BLaER1 treated with 17β-estradiol and CSF1 and Interleukin-3, amounts not matched to agents 10 nM and 100 nM (cell line): Measurements from ENCODE around the gene RTN1.
A peak's percentile ranks its signal among the peaks of the same experiment; 100 is the strongest.

ENCODE experiments used
- H3K27ac ChIP-seq, 11 experiments: shearing (Covaris generic); formaldehyde crosslinking; 2 replicates each; pipeline ENCODE4 v1.8.1; 2022
- H3K27me3 ChIP-seq, 11 experiments: shearing (Covaris generic); formaldehyde crosslinking; 2 replicates each; pipeline ENCODE4 v1.8.1; 2022
- H3K36me3 ChIP-seq, 11 experiments: shearing (Covaris generic); formaldehyde crosslinking; 2 replicates each; pipeline ENCODE4 v1.8.1; 2022
- H3K4me1 ChIP-seq, 10 experiments: shearing (Covaris generic); formaldehyde crosslinking; 2 replicates each; pipeline ENCODE4 v1.8.1; 2022
- H3K4me2 ChIP-seq, 11 experiments: shearing (Covaris generic); formaldehyde crosslinking; 2 replicates each; pipeline ENCODE4 v1.8.1; 2022
- H3K4me3 ChIP-seq, 10 experiments: shearing (Covaris generic); formaldehyde crosslinking; 2 replicates each; pipeline ENCODE4 v1.8.1; 2022
- H3K9ac ChIP-seq, 11 experiments: shearing (Covaris generic); formaldehyde crosslinking; 2 replicates each; pipeline ENCODE4 v1.8.1; 2022
- H3K9me3 ChIP-seq, 11 experiments: shearing (Covaris generic); formaldehyde crosslinking; replicated peaks in 1 of 11; 2 replicates each; pipeline ENCODE4 v1.8.1; 2022
- H4K20me1 ChIP-seq, 11 experiments: shearing (Covaris generic); formaldehyde crosslinking; 2 replicates each; pipeline ENCODE4 v1.8.1; 2022
- Cebpa-rat ChIP-seq, 11 experiments: shearing (Covaris generic); IDR thresholded peaks; 2 replicates each; pipeline ENCODE4 v1.8.1; 2022

The RTN1 gene

GRCh38 chr14:59619061-59619460 is 251.5 kb downstream of the RTN1 start:
- TF ChIP-seq Cebpa-rat (IDR thresholded peaks at IDR 0.05): no peak
- Histone ChIP-seq H3K4me2 (peak overlapping the region in 3 of 11 experiments; percentile 33 to 73 (median 63); a peak in 5 of 22 replicates), H3K36me3 (no peaks in the 10 kb centered on the region), H3K4me1 (peaks cover 0 to 16% (median 0%) of the 10 kb centered on the region in 10 experiments; a peak in 6 of 20 replicates), H3K9ac (no peak overlapping the region), H3K27me3 (no peaks in the 10 kb centered on the region), H3K27ac (peak overlapping the region in 1 of 11 experiments; percentile 19; a peak in 1 of 22 replicates), H4K20me1 (no peaks in the 10 kb centered on the region), H3K4me3 (no peak overlapping the region), H3K9me3 (peaks cover 0 to 10% (median 4%) of the 10 kb centered on the region in 11 experiments; a peak in 8 of 22 replicates)

- Histone ChIP-seq H3K27ac (no peak overlapping the region), H4K20me1 (no peaks in the 10 kb centered on the region), H3K9me3 (no peaks in the 10 kb centered on the region), H3K36me3 (no peaks in the 10 kb centered on the region; a peak in 2 of 22 replicates), H3K4me2 (no peak overlapping the region), H3K27me3 (no peaks in the 10 kb centered on the region), H3K4me1 (no peaks in the 10 kb centered on the region), H3K9ac (no peak overlapping the region), H3K4me3 (no peak overlapping the region)
- TF ChIP-seq Cebpa-rat (IDR thresholded peaks at IDR 0.05): no peak
Observed at GRCh38 chr14:59601056-59601455, 269.5 kb downstream of the RTN1 start.

GRCh38 chr14:59600211-59600945 is 270.2 kb downstream of the RTN1 start:
- no peaks in the 10 kb centered on the region for H4K20me1 ChIP-seq
- no peaks in the 10 kb centered on the region for H3K4me1 ChIP-seq
- no peaks in the 10 kb centered on the region; a peak in 2 of 22 replicates for H3K36me3 ChIP-seq
- no peaks in the 10 kb centered on the region for H3K9me3 ChIP-seq
- TF ChIP-seq Cebpa-rat (IDR thresholded peaks at IDR 0.05): no peak
- no peak overlapping the region for H3K27ac ChIP-seq
- H3K4me3 ChIP-seq: no peak overlapping the region
- no peak overlapping the region for H3K4me2 ChIP-seq
- no peaks in the 10 kb centered on the region for H3K27me3 ChIP-seq
- H3K9ac ChIP-seq: no peak overlapping the region

- Histone ChIP-seq H3K4me2 (no peak overlapping the region), H3K27me3 (no peaks in the 10 kb centered on the region), H4K20me1 (no peaks in the 10 kb centered on the region), H3K36me3 (no peaks in the 10 kb centered on the region; a peak in 2 of 22 replicates), H3K4me1 (no peaks in the 10 kb centered on the region), H3K9ac (no peak overlapping the region), H3K27ac (no peak overlapping the region), H3K4me3 (no peak overlapping the region), H3K9me3 (peaks cover 5 to 15% (median 9%) of the 10 kb centered on the region in 11 experiments; a peak in 14 of 22 replicates)
- TF ChIP-seq Cebpa-rat (IDR thresholded peaks at IDR 0.05): no peak
Observed at GRCh38 chr14:59595071-59595470, 275.5 kb downstream of the RTN1 start.

GRCh38 chr14:59591641-59592370 is 278.8 kb downstream of the RTN1 start:
- H3K27me3 ChIP-seq: no peaks in the 10 kb centered on the region
- no peaks in the 10 kb centered on the region for H4K20me1 ChIP-seq
- no peaks in the 10 kb centered on the region; a peak in 2 of 22 replicates for H3K36me3 ChIP-seq
- no peak overlapping the region for H3K27ac ChIP-seq
- H3K4me2 ChIP-seq: no peak overlapping the region
- peaks cover 0 to 2% (median 0%) of the 10 kb centered on the region in 10 experiments; a peak in 2 of 20 replicates for H3K4me1 ChIP-seq
- no peak overlapping the region for H3K9ac ChIP-seq
- H3K9me3 ChIP-seq: peaks cover 5 to 15% (median 9%) of the 10 kb centered on the region in 11 experiments; a peak in 14 of 22 replicates
- no peak overlapping the region for H3K4me3 ChIP-seq
- no peak for TF ChIP-seq Cebpa-rat (IDR thresholded peaks at IDR 0.05)

- H3K4me3 ChIP-seq: no peak overlapping the region
- no peak for TF ChIP-seq Cebpa-rat (IDR thresholded peaks at IDR 0.05)
- no peaks in the 10 kb centered on the region; a peak in 1 of 22 replicates for H3K36me3 ChIP-seq
- H4K20me1 ChIP-seq: no peaks in the 10 kb centered on the region
- no peak overlapping the region for H3K9ac ChIP-seq
- no peak overlapping the region for H3K4me2 ChIP-seq
- H3K27ac ChIP-seq: no peak overlapping the region
- H3K27me3 ChIP-seq: no peaks in the 10 kb centered on the region
- H3K4me1 ChIP-seq: peaks cover 0 to 17% (median 10%) of the 10 kb centered on the region in 10 experiments; a peak in 16 of 20 replicates
- H3K9me3 ChIP-seq: peaks cover 5 to 18% (median 9%) of the 10 kb centered on the region in 11 experiments; a peak in 14 of 22 replicates
Observed at GRCh38 chr14:59588101-59588500, 282.5 kb downstream of the RTN1 start.

- TF ChIP-seq Cebpa-rat (IDR thresholded peaks at IDR 0.05): no peak
- Histone ChIP-seq H3K4me1 (peaks cover 5 to 18% (median 10%) of the 10 kb centered on the region in 10 experiments; a peak in 16 of 20 replicates), H3K4me3 (no peak overlapping the region), H3K4me2 (peak overlapping the region in 10 of 11 experiments; percentile 4 to 70 (median 42); a peak in 19 of 22 replicates), H3K9ac (no peak overlapping the region), H3K27ac (0 out of 22 replicates have a peak overlapping the region, but pooled peaks of 1 of the 11 experiments have one; percentile 9), H4K20me1 (no peaks in the 10 kb centered on the region), H3K9me3 (peaks cover 0 to 14% (median 7%) of the 10 kb centered on the region in 11 experiments; a peak in 9 of 22 replicates), H3K36me3 (no peaks in the 10 kb centered on the region), H3K27me3 (no peaks in the 10 kb centered on the region)
Observed at GRCh38 chr14:59585891-59586554, 284.6 kb downstream of the RTN1 start.

- Histone ChIP-seq H3K4me1 (peaks cover 5 to 18% (median 10%) of the 10 kb centered on the region in 10 experiments; a peak in 16 of 20 replicates), H3K27me3 (no peaks in the 10 kb centered on the region), H3K36me3 (no peaks in the 10 kb centered on the region), H3K9ac (no peak overlapping the region), H3K4me3 (no peak overlapping the region), H3K9me3 (peaks cover 0 to 14% (median 7%) of the 10 kb centered on the region in 11 experiments; a peak in 9 of 22 replicates), H3K4me2 (no peak overlapping the region), H3K27ac (no peak overlapping the region), H4K20me1 (no peaks in the 10 kb centered on the region)
- no peak for TF ChIP-seq Cebpa-rat (IDR thresholded peaks at IDR 0.05)
Observed at GRCh38 chr14:59583755-59584154, 286.8 kb downstream of the RTN1 start.
